NCI-H187 treated with DMSO at 0.1 percent for 48 hours (cell line): Measurements from ENCODE around the gene CBS.
"Not testable (repeated sequence)": the region's sequence is repeated elsewhere in the genome, so short reads cannot be mapped to it uniquely, and the experiment has no call there.

Experiments used
- DNase-seq: peaks from one replicate; lab custom pipeline; 2025; lab: John Stamatoyannopoulos, UW

CBS gene

DNA sequence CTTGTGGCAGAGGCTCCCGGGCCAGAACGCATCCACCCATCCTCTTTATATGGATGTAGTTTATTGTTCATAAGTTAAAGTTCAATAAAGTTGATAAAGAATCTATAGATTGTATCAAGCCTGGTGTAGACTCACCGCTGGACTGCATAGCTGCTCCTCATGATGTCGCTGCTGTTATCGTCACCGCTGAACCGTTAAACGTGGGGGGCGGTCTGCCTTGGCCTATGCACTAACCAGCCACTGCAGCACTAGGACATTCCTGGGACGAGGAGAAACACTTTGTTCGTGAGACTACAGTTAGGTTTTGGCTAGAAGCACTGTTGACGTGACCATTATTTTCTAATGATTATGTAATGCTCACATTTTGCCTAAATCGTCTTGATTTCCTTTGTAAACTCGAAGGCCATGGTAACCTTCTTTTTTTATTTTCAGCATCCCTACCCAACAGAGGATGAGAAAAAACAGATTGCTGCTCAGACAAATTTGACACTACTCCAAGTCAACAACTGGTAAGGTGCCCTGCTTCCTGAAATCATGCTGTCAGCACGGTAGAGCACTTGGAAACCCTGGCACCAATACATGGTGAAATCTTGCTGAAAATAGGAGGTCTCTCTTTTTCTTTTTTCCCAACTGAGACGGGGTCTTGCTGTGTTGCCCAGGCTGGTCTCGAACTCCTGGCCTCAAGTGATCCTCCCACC lies 51.0 kb downstream of the CBS start:
- no peak for DNase-seq

DNA sequence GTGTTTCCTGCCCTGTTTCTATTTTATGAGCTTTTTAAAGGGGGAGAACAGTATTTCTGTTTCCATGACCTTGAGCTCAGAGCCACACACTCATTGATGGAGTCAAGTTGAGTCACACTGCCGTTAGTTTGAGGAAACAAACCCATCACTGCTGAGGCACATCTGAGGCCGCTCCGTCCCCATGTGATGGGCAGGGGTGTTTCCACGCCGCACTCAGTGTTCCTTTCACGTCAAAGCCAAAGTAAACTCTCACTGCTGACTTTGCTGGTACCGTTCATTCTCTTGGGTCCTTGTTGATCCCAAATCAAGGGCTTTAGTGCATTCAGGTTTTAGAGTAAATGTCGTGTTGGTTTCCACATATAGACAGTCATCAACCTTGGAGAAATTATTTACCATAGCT lies 52.5 kb downstream of the CBS start:
- no peak for DNase-seq

DNA sequence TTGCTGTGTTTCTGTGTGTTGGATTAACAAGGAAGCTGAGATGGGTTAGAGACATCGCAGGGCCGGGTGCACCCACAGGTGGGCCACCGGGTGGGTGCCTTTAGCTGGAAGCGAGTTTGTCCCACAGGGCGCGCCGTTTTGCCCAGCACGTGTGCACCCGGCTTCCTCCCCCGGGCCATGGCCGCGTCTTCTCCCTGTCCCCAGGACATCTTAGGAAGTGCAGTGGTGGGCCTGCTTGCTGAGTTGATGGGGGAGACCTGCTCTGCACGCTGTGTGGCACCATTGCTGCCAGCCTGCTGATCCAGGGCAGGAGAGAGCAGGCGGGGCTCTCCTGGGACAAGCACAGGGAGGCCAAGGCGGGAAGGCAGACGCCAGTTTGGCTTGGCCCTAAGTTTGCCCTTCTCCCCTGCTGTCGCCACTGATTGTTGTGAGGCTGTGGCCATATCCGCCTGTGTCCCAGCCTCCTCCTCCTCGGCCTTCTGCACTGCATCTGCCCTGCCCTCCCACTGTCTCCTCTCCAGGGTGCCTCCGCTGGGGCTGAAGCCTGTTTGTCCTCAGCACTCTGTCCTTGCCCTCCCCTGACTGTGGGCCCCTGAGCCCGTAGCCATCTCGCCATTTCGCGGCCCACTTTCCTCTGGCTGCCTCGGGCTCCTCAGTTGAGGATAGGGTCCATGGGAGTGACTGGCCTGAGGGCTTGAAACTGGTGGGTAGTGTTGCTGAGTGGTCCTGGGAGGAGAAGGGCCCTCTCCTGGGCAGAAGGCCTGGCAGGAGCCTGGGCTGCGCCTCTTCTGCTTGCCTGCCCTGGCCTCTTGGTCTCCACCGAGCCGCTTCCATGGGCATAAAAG lies 53.7 kb downstream of the CBS start:
- no peak for DNase-seq

DNA sequence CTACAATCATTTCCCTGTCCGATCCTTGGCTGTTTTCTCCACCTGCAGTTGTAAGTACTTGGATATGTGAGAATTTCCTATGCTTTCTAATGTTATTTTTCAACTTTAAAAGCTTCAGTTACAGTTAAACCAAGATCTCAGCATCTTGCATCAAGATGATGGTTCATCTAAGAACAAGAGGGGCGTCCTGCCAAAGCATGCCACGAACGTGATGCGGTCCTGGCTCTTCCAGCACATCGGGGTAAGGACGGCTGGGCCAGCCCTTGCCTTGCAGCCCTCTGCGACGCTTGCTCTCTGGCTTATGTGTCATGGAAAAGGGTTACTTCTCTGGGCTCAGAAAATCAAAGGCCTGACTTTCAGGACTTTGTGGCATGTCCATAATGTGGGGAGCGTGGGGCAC lies 54.4 kb downstream of the CBS start:
- DNase-seq = no peak

DNA sequence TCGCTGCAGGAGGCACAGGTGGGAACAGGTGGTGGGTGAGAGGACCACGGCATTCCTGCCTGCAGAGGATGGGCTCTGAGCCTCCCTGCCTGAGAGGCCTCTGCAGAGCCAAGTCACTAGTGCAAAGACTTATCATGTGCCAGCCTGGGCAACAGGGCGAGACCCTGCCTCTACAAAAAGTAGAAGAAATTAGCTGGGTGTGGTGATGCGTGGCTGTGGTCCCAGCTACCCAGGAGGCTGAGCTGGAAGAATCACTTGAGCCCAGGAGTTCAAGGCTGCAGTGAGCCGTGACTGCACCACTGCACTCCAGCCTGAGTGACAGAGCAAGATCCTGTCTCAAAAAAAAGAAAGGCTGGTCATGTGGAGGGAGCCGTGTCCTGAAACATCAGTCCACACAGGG lies 54.9 kb downstream of the CBS start:
- DNase-seq = no peak

DNA sequence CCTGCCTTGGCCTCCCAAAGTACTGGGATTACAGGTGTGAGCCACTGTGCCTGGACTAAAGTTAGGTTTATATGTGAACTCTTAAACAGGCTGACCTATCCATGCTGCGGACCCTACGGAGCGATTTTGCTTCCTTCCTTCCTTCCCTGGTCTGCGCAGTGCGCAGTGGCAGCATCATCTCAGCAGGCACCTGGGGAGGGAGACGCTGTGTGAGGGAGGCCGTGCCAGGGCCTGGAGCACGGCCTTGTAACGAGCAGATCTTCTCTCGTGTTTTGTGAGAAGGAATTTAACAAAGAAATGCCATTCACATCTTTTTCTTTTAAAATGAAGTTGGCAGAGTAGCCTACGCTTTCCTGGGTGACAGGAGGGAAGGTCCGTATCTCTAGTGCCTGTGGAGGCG lies 55.5 kb downstream of the CBS start:
- DNase-seq = no peak

DNA sequence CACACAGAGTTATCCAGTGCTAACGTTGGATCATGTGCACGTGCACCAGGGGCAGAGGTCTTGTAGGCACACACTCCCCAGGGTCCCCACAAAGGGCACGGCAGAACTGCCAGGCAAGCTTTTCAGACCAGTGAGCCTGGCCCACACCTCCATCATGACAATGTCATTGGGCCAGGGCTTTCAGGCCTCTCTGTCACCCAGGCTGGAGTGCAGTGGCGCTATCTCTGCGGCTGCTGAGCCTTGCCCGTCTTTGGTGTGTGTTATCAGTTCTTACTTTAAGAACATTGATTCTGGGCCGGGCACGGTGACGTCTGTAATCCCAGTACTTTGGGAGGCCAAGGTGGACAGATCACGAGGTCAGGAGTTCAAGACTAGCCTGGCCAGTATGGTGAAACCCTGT lies 57.1 kb downstream of the CBS start:
- no peak for DNase-seq

DNA sequence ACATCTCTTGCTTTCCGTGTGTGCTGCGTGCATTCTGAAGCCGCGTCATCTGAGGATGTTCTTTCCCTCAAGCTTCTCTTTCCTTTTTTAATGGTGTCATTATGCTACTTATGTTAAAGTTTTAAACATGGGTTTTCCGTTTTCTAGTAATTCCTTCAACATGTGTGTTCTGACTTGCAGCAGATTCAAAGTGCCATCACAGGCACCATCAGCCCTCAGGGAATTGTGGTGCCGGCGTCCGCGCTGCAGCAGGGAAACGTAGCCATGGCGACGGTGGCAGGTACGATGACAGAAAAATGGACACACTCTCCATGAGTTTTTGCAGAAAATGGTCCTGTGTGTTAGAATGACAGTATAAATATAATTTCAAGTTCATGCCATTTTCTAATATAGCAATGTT lies 58.9 kb downstream of the CBS start:
- DNase-seq = no peak

DNA sequence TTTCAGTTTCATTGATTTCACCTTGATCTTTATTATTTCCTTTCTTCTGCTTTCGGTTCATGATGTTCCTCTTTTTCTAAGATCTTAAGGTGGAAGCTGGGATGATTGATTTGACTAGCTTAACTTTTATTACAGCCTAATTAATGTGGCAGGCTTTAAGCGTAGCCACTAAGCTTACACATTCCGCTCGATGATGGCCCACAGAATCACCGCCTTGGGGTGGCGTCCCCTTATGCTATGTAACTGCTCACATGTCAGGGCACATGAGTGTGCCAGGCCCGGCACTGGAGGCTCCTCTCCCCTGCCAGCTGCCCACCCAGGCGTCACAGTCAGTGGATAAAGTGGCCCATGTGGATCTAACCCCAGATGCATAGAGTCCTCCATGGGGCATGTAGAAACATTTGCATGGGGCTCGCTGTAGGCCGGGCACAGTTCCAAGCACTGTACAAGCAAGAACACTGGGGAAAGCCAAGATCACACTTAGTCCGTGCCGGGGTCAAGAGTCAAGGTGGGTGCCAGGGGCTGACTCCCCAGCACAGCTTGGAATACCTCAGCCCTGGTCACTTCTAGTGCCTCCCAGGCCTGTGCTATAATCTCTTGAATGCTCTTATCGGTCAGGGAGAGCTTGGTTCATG lies 59.6 kb downstream of the CBS start:
- DNase-seq = no peak

DNA sequence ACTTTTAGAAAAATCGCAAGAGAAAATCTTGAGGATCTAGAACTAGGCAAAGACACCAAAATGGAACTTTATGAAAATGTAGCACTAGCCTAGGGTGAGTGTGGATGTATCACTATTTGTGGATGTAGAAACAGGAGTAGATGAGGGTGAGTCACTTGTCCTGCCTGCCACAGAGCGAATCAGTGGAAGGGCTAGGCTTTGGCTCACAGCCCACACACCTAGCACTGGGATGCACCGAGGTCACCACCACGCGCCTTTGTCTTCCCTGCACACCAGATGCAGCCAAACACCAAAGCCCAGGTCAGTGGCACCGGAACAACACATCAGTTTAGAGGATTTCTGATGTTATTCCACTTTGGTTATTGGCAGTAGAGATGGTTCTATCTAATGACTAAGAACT lies 63.0 kb downstream of the CBS start:
- DNase-seq = no peak

DNA sequence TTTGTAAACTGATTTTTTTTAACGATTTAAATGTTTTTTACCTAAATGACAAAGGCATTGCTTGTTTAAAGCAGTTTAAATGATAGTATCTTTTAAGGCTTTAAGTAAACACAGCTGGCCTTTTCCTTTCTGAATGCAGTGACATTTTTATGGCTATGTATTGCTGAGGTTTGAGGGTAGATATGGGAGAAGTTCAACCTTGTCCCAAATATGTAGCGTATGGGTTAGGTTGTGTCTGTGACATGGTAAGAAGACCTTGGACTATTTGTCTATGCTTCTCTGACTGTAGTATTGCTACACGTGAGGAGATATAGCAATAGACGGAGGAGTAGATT lies 68.8 kb downstream of the CBS start:
- DNase-seq = no peak

DNA sequence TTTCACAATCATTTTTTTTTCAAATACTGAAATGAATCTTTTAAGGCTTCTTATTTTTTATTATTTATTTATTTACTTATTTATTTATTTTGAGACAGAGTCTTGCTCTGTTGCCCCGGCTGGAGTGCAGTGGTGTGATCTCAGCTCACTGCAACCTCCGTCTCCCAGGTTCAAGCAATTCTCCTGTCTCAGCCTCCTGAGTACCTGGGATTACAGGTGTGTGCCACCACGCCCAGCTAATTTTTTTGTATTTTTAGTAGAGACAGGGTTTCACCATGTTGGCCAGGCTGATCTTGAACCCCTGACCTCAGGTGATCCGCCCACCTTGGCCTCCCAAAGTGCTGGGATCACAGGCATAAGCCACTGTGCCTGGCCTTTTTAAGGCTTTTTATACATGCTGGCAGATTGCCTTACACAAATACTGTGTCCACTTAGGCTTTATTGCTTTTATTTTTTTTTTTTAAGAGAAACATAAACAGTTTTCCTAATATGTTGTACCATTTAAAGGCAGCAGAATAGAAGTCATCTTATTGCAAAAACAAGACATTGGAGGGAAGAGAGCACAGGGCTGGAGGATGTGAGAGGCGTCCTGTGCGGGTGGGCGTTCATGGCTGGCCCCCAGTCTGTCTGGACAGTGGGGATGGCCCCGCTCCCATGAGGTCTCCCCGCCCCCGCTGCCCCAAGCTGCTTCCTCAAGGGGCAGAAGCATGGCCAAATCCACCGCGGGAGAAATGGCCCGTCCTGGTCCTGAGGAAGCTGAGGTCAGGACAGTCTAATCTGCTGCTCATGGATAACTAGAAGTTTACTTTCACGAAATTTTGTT lies 69.4 kb downstream of the CBS start:
- DNase-seq = not testable (repeated sequence)

DNA sequence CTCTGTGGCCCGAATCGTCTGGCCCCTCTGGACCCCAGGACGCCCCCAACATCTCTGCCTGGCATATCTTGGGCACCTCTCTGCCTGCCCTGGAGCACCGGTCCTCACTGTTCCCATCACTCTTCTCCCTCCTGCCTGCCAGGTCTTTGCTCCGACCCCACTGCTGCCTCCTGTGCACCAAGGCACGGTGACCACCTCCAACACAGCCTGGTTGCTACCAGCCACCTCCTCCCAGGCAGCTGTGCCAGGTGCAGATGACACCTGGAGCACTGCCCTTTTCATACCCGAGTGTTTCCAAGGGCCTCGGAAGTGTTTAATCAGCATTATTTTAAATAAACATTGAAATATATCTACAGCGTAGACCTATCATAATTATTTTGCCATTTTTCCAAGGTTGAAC lies 70.0 kb downstream of the CBS start:
- DNase-seq = no peak

DNA sequence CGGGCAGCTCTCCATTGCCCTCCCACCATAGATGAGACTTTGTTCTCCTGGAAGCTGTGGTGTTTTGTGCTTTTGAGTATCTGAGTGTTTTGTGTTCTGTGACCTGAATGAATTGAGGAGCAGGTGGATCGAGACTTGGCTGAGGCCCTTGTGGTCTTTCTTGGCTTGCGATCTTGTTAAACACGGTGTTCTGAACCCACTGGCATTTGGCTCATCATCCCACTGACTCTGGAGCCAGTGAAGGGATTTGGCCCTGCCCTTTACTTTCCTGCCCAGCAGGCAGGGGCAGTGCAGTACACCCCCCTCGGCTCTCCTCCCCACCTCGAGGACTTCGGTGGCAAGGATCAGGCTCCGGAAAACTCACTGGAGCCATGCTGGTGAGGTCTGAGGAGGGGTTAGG lies 70.7 kb downstream of the CBS start:
- DNase-seq = no peak
